Testis (tissue), 2 donors: ENCODE data around the gene MAB21L3.

ENCODE experiments used
- CTCF ChIP-seq, 3 experiments: fragments of 450-650 bp in 2 of 3; fragments of 200-600 bp in 1 of 3; sonication (generic) in 1 of 3; IDR thresholded peaks; one replicate each; pipeline ENCODE4 v1.5.1; 2016 to 2019; ENCODE audit warnings: antibody characterized with exemption in 3 of 3, mild to moderate bottlenecking in 2 of 3, moderate library complexity in 1 of 3
- POLR2A ChIP-seq: fragments of 450-650 bp; IDR thresholded peaks from one replicate; pipeline ENCODE4 v1.6.1; 2017; ENCODE audit warnings: antibody characterized with exemption, mild to moderate bottlenecking, moderate library complexity

DNA sequence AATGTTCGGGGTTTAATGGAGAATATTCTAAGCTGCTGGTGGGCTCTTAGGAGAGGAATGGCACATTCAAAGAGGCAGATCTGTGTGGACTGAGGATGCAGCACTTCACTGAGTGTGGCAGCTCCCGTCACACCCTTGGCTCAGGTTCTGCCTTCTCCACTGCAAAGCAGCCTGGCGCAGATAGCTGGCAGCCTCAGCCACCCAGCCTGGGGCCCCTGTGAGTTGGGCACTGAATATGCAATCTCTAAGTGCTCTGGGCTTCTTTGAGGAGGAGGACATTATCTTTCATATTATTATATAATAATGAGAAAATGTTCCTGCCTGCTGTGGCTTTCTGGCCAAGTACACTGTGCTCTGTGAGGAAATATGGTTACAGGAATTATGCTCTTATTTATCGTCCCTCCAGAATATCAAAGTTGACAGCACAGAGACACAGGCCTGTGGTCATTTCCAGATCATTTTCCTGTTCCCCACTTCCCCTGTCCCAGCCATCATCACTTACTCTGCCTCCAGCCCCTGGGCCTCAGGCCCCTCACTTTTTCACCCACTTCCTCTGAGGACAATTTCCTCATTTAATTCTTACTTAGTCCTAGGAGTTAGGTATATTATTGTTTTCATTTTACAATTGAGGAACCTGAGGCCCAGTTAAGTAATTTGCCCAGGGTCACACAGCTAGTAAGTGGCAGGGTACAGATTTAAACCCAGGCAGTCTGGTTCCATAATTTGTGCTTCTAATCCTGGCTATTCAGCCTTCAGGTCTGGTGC, 53.6 kb downstream of the MAB21L3 start:
- TF ChIP-seq CTCF (IDR thresholded peaks at IDR 0.05) = no peak
- TF ChIP-seq POLR2A = no peak
